ENCODE measurements around the gene KLF16.

The KLF16 gene

DNA sequence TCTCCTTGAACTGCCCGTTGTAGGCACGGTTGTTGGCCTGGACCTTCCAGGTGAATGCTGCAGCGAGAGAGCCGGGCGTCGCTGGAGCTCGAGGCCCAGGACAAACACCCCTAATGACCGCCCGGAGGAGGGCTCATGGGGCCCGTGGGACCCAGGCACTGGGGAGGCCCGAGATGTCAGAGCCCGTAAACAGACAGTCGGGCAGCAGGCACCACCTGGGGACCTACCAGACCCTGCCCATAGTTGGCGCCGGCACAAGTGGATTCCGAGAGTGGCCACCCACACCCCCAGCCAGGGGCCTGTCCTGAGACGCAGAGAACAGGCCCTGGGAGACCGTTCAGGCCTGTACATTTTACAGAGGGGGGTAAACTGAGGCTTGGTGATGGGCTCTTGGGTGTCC, 53.7 kb downstream of the KLF16 start:
- H3K9me3 ChIP-seq (ENCODE audit: low read depth, low read length): no peaks in the 10 kb centered on the region
- no peak overlapping the region for H3K9ac ChIP-seq (ENCODE audit: insufficient read length)
- no peak for TF ChIP-seq EZH2 (IDR thresholded peaks at IDR 0.05)
- no peak for TF ChIP-seq FOXP2 (optimal IDR thresholded peaks at IDR 0.05; ENCODE audit: control extremely low read depth, extremely low read length, insufficient read depth)
- TF ChIP-seq POLR2AphosphoS5 (IDR thresholded peaks at IDR 0.05; ENCODE audit: borderline replicate concordance, low read depth, low read length): no peak

DNA sequence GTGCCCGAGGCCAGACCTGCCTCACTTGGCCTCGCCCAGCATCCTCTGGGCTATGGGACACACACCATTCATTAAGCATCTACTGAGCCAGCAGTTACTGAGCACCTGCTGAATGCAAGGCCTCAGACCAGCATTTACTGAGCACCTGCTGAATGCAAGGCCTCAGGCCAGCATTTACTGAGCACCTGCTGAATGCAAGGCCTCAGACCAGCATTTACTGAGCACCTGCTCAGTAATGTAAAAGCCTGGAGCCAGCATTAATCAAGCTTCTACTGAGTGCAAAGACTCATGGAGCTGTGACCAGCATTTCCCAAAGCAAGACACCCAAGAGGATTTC, 55.0 kb downstream of the KLF16 start:
- H3K4me3 ChIP-seq: no peak overlapping the region
- TF ChIP-seq FOXP2 (optimal IDR thresholded peaks at IDR 0.05; ENCODE audit: control extremely low read depth, extremely low read length, insufficient read depth) (no peak), EZH2 (IDR thresholded peaks at IDR 0.05) (no peak), POLR2AphosphoS5 (IDR thresholded peaks at IDR 0.05; ENCODE audit: borderline replicate concordance, low read depth, low read length) (no peak)
- H3K9me3 ChIP-seq (ENCODE audit: low read depth, low read length): no peaks in the 10 kb centered on the region
- no peaks in the 10 kb centered on the region for H3K36me3 ChIP-seq (ENCODE audit: insufficient read depth, low read length)
- H3K9ac ChIP-seq (ENCODE audit: insufficient read length): no peak overlapping the region
- no peak for DNase-seq (ENCODE audit: low read depth, low spot score)
- no peak overlapping the region for H3K27ac ChIP-seq

More for the DNA sequence above, 53.7 kb downstream of the KLF16 start:
- H3K27ac ChIP-seq: no peak overlapping the region
- DNase-seq (ENCODE audit: low read depth, low spot score): no peak
- H3K4me3 ChIP-seq: no peak overlapping the region
- no peaks in the 10 kb centered on the region for H3K36me3 ChIP-seq (ENCODE audit: insufficient read depth, low read length)

DNA sequence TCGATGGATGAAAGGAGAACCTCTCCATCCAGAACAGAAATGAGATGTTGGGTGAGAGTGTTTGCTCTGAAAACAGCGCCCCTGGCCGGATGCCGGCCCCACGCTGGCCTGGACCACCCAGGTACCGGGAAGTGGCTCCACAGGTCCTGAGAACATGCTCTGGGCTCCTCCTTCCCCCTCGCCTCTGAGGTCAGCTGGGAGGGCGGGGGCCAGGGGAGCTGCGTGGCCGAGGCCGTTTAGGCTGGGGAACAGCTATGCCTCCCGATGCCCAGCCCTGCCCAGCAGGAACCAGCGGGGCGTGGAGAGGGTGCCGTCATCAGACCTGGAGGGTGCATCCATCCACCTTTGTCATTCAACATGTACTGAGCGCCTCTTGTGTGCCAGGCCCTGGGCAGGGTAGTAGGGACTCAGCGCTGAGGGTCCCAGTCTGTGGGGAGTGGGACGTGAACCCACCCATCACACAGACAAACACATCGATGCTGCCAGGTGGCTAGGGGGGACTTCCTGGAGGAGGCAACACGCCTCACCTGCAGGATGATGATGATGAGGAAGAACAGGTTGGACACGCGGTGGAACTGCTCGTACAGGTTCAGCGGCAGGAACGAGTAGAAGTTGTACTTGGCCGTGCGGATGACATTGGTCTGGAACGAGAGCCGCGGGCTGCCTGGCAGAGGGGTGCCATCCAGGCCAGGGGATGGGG, 55.5 kb downstream of the KLF16 start:
- Histone ChIP-seq H3K36me3 (ENCODE audit: insufficient read depth, low read length) (no peaks in the 10 kb centered on the region), H3K27ac (no peak overlapping the region), H3K4me3 (no peak overlapping the region), H3K9me3 (ENCODE audit: low read depth, low read length) (no peaks in the 10 kb centered on the region), H3K9ac (ENCODE audit: insufficient read length) (no peak overlapping the region)
- no peak for TF ChIP-seq FOXP2 (optimal IDR thresholded peaks at IDR 0.05; ENCODE audit: control extremely low read depth, extremely low read length, insufficient read depth)
- no peak for TF ChIP-seq POLR2AphosphoS5 (IDR thresholded peaks at IDR 0.05; ENCODE audit: borderline replicate concordance, low read depth, low read length)
- TF ChIP-seq EZH2 (IDR thresholded peaks at IDR 0.05): no peak
- no peak for DNase-seq (ENCODE audit: low read depth, low spot score)

DNA sequence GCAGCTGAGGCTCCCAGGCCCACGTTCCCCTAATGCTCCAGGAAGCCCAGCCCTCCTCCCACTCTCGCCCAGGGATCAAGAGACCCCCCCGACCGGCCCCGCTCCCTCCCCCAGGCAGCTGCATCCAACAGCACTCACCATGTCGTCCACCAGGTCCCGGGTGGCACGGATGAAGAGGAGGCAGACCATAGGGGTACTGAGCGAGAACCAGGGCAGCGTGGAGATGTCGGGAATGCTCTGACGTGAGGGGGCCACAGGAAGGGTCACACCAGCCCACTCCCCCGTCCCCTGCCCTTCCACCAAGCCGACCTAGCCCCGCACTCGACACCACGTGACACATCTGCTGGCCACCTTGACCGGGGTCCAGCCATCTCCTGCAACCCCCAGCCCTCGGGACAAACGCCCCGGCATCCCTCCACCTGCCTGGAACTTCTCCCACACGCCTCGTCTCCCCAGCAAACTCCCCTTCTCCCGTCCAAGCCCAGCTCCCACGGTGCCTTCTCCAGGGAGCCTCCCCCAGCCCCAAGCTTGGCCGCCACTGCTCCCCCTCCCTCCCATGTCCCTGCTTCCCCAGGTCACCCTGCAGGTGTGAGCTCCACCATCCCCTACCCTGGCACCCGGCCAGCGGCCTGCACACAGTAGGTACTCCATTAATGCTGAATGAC, 56.2 kb downstream of the KLF16 start:
- no peak overlapping the region for H3K27ac ChIP-seq
- no peak overlapping the region for H3K4me3 ChIP-seq
- H3K9ac ChIP-seq (ENCODE audit: insufficient read length): no peak overlapping the region
- H3K36me3 ChIP-seq (ENCODE audit: insufficient read depth, low read length): no peaks in the 10 kb centered on the region
- DNase-seq (ENCODE audit: low read depth, low spot score): no peak
- no peak for TF ChIP-seq FOXP2 (optimal IDR thresholded peaks at IDR 0.05; ENCODE audit: control extremely low read depth, extremely low read length, insufficient read depth)
- no peak for TF ChIP-seq EZH2 (IDR thresholded peaks at IDR 0.05)
- TF ChIP-seq POLR2AphosphoS5 (IDR thresholded peaks at IDR 0.05; ENCODE audit: borderline replicate concordance, low read depth, low read length): no peak
- H3K9me3 ChIP-seq (ENCODE audit: low read depth, low read length): no peaks in the 10 kb centered on the region

DNA sequence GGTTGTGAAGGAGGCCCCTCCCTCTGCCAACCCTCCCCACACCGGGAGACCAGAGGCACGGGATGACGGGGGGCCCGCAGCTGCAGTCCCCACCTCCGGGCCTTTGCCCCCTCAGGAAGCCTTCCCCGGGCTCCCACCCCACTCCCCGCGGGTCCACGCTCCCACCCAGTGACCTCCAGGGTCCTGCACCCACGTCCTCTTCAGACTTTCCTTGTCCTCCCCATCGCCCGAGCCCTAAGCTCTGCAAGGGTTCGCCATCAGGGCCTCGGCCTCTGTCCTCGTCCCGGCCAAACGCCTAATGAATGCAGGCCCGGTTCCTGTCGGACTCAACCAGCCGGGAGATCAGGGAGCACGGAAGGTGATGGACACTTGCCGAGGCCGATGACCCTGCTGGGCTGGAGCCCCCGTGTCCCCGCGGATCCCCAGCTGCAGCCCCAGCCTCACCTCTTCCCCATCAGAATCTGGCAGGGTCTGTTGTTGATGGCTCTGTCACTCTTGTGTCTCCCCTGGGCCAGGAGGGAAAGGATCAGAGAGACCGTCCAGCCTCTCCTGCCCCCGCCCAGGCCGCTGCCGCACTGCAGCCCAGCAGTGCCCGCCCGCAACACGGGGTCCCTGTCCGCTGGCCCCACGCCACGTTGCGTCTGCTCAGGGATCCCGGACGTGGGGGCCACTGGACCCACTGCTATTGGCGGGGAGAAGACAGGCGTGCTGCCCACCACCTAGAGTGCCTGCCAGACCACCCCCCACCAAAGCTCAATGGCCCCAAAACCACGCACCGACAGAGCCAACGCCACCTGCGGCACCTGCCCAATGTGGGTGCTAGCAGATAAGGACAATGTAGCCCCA, 57.0 kb downstream of the KLF16 start:
- Histone ChIP-seq H3K27ac (no peak overlapping the region), H3K9me3 (ENCODE audit: low read depth, low read length) (no peaks in the 10 kb centered on the region), H3K4me3 (no peak overlapping the region), H3K36me3 (ENCODE audit: insufficient read depth, low read length) (no peaks in the 10 kb centered on the region), H3K9ac (ENCODE audit: insufficient read length) (no peak overlapping the region)
- TF ChIP-seq EZH2 (IDR thresholded peaks at IDR 0.05): no peak
- no peak for TF ChIP-seq FOXP2 (optimal IDR thresholded peaks at IDR 0.05; ENCODE audit: control extremely low read depth, extremely low read length, insufficient read depth)
- TF ChIP-seq POLR2AphosphoS5 (IDR thresholded peaks at IDR 0.05; ENCODE audit: borderline replicate concordance, low read depth, low read length): no peak
- no peak for DNase-seq (ENCODE audit: low read depth, low spot score)

DNA sequence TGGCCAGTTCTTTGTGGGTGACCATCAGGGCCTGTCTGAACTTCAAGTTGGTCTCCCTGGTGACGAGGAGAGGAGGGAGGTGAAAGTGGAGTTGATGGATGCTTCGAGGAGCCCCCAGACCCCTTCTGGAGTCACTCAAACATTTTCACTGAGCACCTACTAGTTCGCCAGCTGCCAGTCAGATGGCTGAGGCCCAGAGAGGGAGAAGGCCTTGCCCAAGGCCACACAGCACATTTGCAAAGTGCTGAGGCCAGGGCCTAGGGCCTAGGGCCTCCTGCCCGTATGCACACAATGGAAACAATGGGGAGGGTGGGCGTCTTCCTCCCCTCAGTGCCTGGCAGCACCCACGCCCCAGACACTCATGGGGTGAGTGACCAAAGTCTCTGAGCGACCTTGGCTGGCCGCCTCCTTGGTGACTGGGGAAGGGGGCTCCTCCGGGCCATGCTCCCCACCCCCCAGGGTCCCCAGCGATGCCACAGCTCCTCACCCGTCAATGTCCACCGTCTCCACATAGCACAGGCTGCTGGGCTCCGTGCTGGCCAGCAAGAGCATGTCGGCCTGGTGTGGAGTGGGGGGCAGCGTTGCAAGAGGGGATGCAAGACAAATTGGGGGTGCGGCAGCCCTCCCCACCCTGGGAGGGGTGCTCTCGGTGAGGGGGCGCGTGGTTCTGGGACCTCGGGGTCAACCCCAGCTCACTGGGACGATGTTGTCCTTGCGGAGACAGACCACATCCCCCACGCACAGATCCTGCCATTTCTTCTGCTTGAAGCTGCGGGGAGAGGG, 57.8 kb downstream of the KLF16 start:
- DNase-seq (ENCODE audit: low read depth, low spot score): no peak
- H3K9me3 ChIP-seq (ENCODE audit: low read depth, low read length): no peaks in the 10 kb centered on the region
- no peak overlapping the region for H3K9ac ChIP-seq (ENCODE audit: insufficient read length)
- no peak overlapping the region for H3K27ac ChIP-seq
- no peak for TF ChIP-seq POLR2AphosphoS5 (IDR thresholded peaks at IDR 0.05; ENCODE audit: borderline replicate concordance, low read depth, low read length)
- TF ChIP-seq EZH2 (IDR thresholded peaks at IDR 0.05): no peak
- no peak for TF ChIP-seq FOXP2 (optimal IDR thresholded peaks at IDR 0.05; ENCODE audit: control extremely low read depth, extremely low read length, insufficient read depth)
- H3K36me3 ChIP-seq (ENCODE audit: insufficient read depth, low read length): no peaks in the 10 kb centered on the region
- no peak overlapping the region for H3K4me3 ChIP-seq

DNA sequence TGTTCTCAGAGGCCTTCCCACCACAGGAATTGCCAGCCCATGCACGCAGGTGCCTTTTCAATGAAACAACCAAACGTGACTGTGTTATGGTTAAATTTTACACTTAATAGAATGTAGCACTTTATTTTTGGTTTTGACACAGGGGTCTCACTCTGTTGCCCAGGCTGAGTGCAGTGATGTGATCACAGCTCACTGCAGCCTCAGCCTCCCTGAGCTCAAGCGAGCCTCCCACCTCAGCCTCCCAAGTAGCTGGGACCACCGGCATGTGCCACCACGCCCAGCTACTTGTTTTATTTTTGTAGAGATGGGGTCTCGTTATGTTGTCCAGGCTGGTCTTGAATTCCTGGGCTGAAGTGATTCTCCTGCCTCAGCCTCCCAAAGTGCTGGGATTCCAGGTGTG, 58.5 kb downstream of the KLF16 start:
- H3K4me3 ChIP-seq: no peak overlapping the region
- no peak overlapping the region for H3K27ac ChIP-seq
- DNase-seq (ENCODE audit: low read depth, low spot score): no peak
- H3K9ac ChIP-seq (ENCODE audit: insufficient read length): no peak overlapping the region
- no peaks in the 10 kb centered on the region for H3K9me3 ChIP-seq (ENCODE audit: low read depth, low read length)
- TF ChIP-seq EZH2 (IDR thresholded peaks at IDR 0.05): no peak
- no peak for TF ChIP-seq FOXP2 (optimal IDR thresholded peaks at IDR 0.05; ENCODE audit: control extremely low read depth, extremely low read length, insufficient read depth)
- no peak for TF ChIP-seq POLR2AphosphoS5 (IDR thresholded peaks at IDR 0.05; ENCODE audit: borderline replicate concordance, low read depth, low read length)
- H3K36me3 ChIP-seq (ENCODE audit: insufficient read depth, low read length): no peaks in the 10 kb centered on the region

Data from SK-N-MC (cell line).